Astrocyte of the cerebellum (primary cell): ENCODE results near the gene TPCN1.
A peak's percentile ranks its signal among the peaks of the same experiment; 100 is the strongest.

Experiments used
- DNase-seq: peaks from one replicate; pipeline ENCODE4 v3.0.0-alpha.2; 2011; ENCODE audit warnings: low read depth
- H3K4me3 ChIP-seq: 2 replicates; pipeline ENCODE4 v1.5.1; 2011; ENCODE audit warnings: mild to moderate bottlenecking, low read depth, low read length, moderate library complexity
- CTCF ChIP-seq: IDR thresholded peaks from 2 replicates; pipeline ENCODE4 v1.5.1; 2012; ENCODE audit warnings: low read length, low read depth, moderate library complexity, mild to moderate bottlenecking; ENCODE audit errors: missing control alignments
- in situ Hi-C: cut with HindIII; loops from 2 replicates; pipeline ENCODE4 v1.10.0; 2017; ENCODE audit warnings: low sequenced_read_pairs

Gene TPCN1

DNA sequence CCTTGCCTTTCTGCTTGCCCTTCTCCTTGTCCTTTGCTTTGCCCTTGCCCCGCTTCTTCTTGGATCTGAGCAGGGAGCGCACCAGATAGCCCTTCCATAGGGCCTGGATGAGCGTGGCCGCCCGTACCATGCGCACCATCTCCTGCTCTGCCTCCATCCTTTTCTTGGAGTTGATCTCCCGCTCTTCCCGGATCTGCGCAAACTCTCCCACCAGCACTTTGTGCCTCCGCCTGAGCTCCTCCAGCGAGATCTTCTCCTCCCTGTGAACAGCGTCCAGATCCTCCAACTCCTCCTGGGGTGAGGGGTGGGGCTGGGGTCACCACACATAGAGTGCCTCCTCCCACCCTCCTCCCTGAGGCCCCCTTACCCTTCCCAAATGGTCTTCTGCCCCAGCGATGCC lies 25.7 kb upstream of the TPCN1 start:
- TF ChIP-seq CTCF: no peak
- H3K4me3 ChIP-seq: no peak overlapping the region
- in situ Hi-C loops: no loop called here
- no peak for DNase-seq

- in situ Hi-C loops: no loop called here
- no peak for DNase-seq
- no peak for TF ChIP-seq CTCF
- no peak overlapping the region for H3K4me3 ChIP-seq
Measured at GRCh38 chr12:113196582-113196981, 24.7 kb upstream of the TPCN1 start.

- DNase-seq: peak; percentile 59
- H3K4me3 ChIP-seq: no peak overlapping the region
- peak; percentile 70 for TF ChIP-seq CTCF
- in situ Hi-C loops: no loop called here
Measured at GRCh38 chr12:113196990-113197389, 24.3 kb upstream of the TPCN1 start.

DNA sequence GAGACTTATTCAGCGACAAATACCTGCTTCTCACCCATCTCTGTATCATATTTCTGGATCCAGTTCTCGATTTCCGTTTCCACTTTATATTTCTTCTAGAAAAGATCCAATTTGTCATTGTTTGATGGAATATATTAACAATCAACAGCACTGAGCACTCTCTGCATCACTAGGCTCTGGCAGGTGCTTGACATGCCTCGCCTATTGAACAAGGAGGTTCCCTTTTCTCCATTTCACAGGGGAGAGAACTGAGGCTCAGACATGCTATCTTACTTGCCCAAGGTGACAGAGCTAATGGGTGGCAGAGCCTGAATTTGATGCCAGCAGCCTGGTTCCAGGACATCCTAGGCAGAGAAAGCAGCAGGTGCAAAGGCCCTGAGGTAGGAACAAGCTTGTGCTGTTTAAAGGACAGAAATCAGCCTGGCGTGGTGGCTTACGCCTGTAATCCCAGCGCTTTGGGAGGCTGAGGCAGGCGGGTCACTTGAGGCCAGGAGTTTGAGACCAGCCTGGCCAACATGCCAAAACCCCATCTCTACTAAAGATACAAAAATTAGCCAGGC lies 23.7 kb upstream of the TPCN1 start:
- no peak for DNase-seq
- in situ Hi-C loops: no loop called here
- no peak overlapping the region for H3K4me3 ChIP-seq
- TF ChIP-seq CTCF: no peak

- TF ChIP-seq CTCF: no peak
- no peak overlapping the region for H3K4me3 ChIP-seq
- in situ Hi-C loops: no loop called here
- DNase-seq: no peak
Measured at GRCh38 chr12:113198296-113198695, 23.0 kb upstream of the TPCN1 start.

DNA sequence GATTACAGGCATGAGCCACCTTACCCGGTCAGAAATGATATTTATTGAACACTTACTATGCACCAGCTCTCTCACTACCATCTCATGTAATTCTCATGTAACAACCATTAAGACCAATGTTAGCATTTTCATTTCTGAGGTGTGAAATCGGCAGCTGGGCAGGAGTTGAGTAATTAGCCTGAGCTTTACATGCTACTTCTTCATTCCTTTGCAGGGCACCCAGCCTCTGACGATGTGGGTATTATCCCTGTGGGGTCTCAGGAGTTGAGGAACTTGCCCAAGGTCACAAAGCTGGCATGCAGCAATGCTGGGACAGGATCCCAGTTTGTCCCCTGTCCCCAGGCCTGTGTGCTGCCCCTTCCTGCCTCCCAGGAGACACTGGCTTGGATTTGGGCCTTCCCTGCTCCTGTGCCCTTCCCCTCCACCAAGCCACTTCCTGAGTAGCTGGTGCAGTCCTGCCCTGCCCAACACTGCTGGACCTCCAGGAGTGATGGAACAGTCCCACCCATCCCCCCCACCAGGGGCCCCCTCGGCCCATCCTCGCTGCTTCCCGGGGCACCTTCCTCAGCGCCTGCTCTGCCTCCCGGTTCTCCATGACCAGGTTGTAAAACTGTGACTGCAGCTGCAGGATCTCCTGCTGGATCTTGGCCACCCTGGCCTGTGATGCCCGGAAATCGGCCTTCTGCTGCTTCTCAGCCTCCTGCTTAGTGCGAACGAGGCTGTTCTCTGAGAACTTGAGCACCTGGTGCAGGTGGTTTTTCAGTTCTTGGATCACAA lies 21.1 kb upstream of the TPCN1 start:
- no peak overlapping the region for H3K4me3 ChIP-seq
- DNase-seq: no peak
- no peak for TF ChIP-seq CTCF
- in situ Hi-C loops: no loop called here
